Nephron (organoid): ENCODE data around the gene CEP128.

Experiments used
- H3K27ac Mint-ChIP-seq, 3 experiments: 2 replicates each; pipeline ENCODE4 v1.8.0; 2020; ENCODE audit warnings: mixed read lengths in 3 of 3, mild to moderate bottlenecking in 2 of 3, moderate library complexity in 1 of 3
- H3K27me3 Mint-ChIP-seq: 2 replicates; pipeline ENCODE4 v1.8.0; 2021; ENCODE audit warnings: low read depth, mild to moderate bottlenecking, moderate library complexity, mixed read lengths
- H3K36me3 Mint-ChIP-seq: 2 replicates; pipeline ENCODE4 v1.8.0; 2020; ENCODE audit warnings: low read depth, mixed read lengths
- H3K4me1 Mint-ChIP-seq: 2 replicates; pipeline ENCODE4 v1.8.0; 2020; ENCODE audit warnings: mixed read lengths
- H3K4me3 Mint-ChIP-seq, 3 experiments: 2 replicates each; pipeline ENCODE4 v1.8.0; 2020; ENCODE audit warnings: mild to moderate bottlenecking in 3 of 3, mixed read lengths in 3 of 3, moderate library complexity in 2 of 3
- H3K9me3 Mint-ChIP-seq: 2 replicates; pipeline ENCODE4 v1.8.0; 2020; ENCODE audit warnings: mixed read lengths
- TF ChIP-seq, protein P1 (sequence below), 3 experiments: fragments of 200-600 bp; sonication (generic); IDR thresholded peaks; one replicate each; pipeline ENCODE4 v1.5.0; 2021; ENCODE audit warnings: antibody characterized with exemption in 3 of 3; ENCODE audit not compliant: unreplicated experiment in 3 of 3

The CEP128 gene

DNA sequence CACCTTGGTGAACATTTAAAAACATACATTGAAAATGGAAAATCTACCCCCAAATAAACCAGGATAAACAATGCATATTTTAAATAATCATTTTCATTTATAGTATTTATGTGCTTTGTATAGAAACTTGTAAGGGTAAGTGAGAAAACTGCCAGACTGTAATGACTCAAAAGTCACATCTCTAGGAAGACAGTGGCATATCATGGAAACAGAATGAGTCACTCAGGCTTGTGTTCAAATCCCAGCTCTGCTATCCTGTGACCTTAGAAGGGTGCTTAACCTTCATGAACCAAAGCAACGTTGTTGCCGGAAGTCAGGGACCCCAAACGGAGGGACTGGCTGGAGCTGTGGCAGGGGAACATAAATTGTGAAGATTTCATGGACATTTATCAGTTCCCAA lies 142.7 kb downstream of the CEP128 start:
- TF ChIP-seq, protein P1, sequence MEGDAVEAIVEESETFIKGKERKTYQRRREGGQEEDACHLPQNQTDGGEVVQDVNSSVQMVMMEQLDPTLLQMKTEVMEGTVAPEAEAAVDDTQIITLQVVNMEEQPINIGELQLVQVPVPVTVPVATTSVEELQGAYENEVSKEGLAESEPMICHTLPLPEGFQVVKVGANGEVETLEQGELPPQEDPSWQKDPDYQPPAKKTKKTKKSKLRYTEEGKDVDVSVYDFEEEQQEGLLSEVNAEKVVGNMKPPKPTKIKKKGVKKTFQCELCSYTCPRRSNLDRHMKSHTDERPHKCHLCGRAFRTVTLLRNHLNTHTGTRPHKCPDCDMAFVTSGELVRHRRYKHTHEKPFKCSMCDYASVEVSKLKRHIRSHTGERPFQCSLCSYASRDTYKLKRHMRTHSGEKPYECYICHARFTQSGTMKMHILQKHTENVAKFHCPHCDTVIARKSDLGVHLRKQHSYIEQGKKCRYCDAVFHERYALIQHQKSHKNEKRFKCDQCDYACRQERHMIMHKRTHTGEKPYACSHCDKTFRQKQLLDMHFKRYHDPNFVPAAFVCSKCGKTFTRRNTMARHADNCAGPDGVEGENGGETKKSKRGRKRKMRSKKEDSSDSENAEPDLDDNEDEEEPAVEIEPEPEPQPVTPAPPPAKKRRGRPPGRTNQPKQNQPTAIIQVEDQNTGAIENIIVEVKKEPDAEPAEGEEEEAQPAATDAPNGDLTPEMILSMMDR (IDR thresholded peaks at IDR 0.05; ENCODE audit: unreplicated experiment in 3 of 3): no peak
- Mint-ChIP-seq H3K4me3 (no peak overlapping the region), H3K36me3 (peaks cover 16% of the 10 kb centered on the region), H3K27ac (no peak overlapping the region), H3K27me3 (no peaks in the 10 kb centered on the region), H3K9me3 (peaks cover 15% of the 10 kb centered on the region), H3K4me1 (no peaks in the 10 kb centered on the region)

DNA sequence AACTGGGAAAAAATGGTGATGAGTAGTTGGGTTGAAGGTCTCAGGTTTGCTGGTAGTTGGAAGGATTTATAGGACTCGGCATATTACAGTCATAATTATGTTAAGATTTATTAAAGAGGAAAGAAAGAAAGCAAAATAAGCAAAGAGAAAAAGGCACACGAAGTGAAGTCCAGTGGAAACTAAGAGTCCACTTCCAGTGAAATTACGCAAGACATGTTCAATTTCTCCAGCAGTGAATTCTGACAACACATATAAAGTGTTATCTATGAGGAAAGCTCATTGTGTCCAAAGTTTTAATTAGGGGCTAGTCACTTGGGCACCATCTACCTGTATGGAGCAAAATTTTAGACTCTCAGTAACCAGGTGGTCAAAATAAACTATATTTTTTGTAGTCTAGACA lies 143.3 kb downstream of the CEP128 start:
- peaks cover 15% of the 10 kb centered on the region for H3K9me3 Mint-ChIP-seq
- TF ChIP-seq, protein P1 (IDR thresholded peaks at IDR 0.05; ENCODE audit: unreplicated experiment in 3 of 3): no peak
- H3K4me3 Mint-ChIP-seq: no peak overlapping the region
- no peaks in the 10 kb centered on the region for H3K4me1 Mint-ChIP-seq
- no peaks in the 10 kb centered on the region for H3K27me3 Mint-ChIP-seq
- H3K27ac Mint-ChIP-seq: no peak overlapping the region
- H3K36me3 Mint-ChIP-seq: peaks cover 16% of the 10 kb centered on the region

DNA sequence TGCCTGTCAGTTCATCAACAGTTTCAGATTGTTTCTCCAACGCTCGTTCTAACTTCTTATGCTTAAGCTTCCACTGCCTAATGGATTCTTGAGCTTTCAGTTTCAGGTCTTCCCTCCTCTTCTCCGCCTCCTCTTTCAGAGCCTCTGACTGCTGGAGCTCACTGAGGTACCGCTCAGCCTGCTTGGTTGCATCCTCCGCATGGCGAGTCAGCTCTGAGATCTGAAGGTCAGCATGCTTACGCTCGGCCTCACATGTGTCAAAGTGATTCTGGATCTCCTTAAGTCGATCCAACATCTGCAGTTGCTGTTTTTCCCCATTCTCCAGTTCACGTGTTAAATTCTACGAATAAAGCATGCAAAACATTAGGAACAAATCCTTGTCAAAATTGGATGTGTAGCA lies 148.8 kb downstream of the CEP128 start:
- Mint-ChIP-seq H3K4me1 (no peaks in the 10 kb centered on the region), H3K9me3 (no peaks in the 10 kb centered on the region), H3K27me3 (no peaks in the 10 kb centered on the region), H3K27ac (no peak overlapping the region), H3K36me3 (peaks cover 3% of the 10 kb centered on the region), H3K4me3 (no peak overlapping the region)
- TF ChIP-seq, protein P1 (IDR thresholded peaks at IDR 0.05; ENCODE audit: unreplicated experiment in 3 of 3): no peak

DNA sequence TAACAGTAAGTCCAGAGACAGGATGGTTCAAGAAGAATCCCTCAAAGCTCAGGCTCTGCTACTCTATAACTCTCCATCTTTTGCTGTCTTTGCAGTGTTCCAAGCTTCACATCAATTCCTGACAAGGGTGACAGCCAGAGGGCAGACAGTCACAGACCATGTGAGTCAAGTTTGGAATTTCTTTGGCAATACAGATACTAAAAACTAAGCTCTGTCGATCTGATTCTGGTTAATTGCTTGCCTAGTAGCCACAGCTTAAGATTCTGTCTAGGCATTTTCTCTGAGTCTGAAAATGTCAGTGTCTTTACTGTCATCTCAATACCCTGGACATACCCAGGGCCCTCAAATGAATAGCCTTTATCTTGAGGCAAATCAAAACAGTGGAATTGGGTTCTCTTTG lies 153.7 kb downstream of the CEP128 start:
- TF ChIP-seq, protein P1 (IDR thresholded peaks at IDR 0.05; ENCODE audit: unreplicated experiment in 3 of 3): no peak
- H3K4me1 Mint-ChIP-seq: no peaks in the 10 kb centered on the region
- H3K9me3 Mint-ChIP-seq: no peaks in the 10 kb centered on the region
- no peaks in the 10 kb centered on the region for H3K27me3 Mint-ChIP-seq
- no peak overlapping the region for H3K27ac Mint-ChIP-seq
- no peak overlapping the region for H3K4me3 Mint-ChIP-seq
- peaks cover 3% of the 10 kb centered on the region for H3K36me3 Mint-ChIP-seq

DNA sequence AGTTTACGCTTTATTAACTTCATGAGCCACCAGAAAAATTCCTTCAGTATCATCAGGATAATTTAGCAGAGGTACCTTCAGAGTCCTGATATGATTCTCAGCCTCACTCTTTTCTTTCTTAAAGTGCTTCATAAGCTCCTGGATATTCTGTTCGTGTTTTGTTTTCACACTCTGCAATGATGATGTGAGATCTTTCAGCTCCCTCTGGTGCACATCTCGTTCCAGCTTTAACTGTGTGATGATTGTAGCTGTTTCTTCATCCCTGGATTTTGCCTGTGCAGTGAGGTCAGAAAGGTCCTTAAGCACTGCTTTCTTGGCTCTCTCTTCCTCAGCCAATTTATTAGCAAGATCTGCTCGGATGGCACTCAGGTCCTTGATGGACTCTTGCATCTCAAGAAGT lies 156.7 kb downstream of the CEP128 start:
- Mint-ChIP-seq H3K4me1 (no peaks in the 10 kb centered on the region), H3K36me3 (no peaks in the 10 kb centered on the region), H3K27ac (no peak overlapping the region), H3K9me3 (no peaks in the 10 kb centered on the region), H3K4me3 (no peak overlapping the region), H3K27me3 (no peaks in the 10 kb centered on the region)
- TF ChIP-seq, protein P1 (IDR thresholded peaks at IDR 0.05; ENCODE audit: unreplicated experiment in 3 of 3): peak in 1 of 3 experiments; percentile 26

DNA sequence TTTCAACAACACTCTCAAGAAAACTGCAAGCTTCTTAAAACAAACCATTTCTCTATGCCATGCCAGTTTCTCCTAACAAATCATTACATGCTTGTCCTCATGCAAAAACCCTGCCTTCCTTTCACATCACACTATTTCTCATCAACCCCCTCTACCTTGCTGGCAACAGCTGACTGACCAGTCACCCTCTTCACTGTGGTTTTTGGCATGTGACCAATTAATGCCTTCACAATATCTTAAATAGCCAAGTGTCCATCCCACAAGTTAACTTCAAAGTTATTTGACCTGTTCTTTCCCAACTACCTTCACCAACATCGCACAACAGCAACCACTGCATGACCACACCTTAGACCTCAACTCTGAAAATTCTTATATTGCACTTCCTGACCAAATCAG lies 159.6 kb downstream of the CEP128 start:
- Mint-ChIP-seq H3K27me3 (no peaks in the 10 kb centered on the region), H3K27ac (no peak overlapping the region), H3K4me1 (no peaks in the 10 kb centered on the region), H3K9me3 (no peaks in the 10 kb centered on the region), H3K36me3 (peaks cover 3% of the 10 kb centered on the region), H3K4me3 (no peak overlapping the region)
- TF ChIP-seq, protein P1 (IDR thresholded peaks at IDR 0.05; ENCODE audit: unreplicated experiment in 3 of 3): no peak
